Measurements from ENCODE around the gene MRPL51.

Gene MRPL51

DNA sequence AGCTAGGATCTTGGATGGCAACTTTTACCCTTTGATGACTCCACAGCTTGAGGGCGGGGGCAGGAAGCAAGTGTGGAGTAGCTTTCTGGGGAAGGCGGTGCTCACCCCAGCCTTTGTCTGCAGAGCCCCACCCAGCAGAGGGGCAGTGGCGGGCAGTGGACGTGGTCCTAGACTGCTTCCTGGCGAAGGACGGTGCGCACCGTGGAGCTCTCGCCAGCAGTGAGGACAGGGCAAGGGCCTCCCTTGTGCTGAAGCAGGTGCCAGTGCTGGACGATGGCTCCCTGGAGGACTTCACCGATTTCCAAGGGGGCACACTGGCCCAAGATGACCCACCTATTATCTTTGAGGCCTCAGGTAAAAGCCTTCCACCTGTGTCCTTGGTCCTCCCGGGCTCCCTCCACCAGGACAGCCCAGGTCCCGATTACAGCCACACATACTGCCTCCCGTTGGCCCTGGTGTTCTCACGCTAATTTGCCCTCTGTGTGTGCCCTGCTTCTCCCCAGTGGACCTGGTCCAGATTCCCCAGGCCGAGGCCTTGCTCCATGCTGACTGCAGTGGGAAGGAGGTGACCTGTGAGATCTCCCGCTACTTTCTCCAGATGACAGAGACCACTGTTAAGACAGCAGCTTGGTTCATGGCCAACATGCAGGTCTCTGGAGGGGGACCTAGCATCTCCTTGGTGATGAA, 40.0 kb downstream of the MRPL51 start:
- peak overlapping the region; percentile 90 for H3K27ac ChIP-seq
- no peak for DNase-seq (ENCODE audit: low spot score)
- CTCF ChIA-PET = interaction anchor here (0.6 to 1.3 kb wide), 3 partner anchors 13 to 29 kb away, joined by 3 read pairs; no protein-coding TSS in a partner anchor
- POLR2A ChIA-PET (ENCODE audit: low non-redundant PET) = no interaction called here
- TF ChIP-seq, protein P1, sequence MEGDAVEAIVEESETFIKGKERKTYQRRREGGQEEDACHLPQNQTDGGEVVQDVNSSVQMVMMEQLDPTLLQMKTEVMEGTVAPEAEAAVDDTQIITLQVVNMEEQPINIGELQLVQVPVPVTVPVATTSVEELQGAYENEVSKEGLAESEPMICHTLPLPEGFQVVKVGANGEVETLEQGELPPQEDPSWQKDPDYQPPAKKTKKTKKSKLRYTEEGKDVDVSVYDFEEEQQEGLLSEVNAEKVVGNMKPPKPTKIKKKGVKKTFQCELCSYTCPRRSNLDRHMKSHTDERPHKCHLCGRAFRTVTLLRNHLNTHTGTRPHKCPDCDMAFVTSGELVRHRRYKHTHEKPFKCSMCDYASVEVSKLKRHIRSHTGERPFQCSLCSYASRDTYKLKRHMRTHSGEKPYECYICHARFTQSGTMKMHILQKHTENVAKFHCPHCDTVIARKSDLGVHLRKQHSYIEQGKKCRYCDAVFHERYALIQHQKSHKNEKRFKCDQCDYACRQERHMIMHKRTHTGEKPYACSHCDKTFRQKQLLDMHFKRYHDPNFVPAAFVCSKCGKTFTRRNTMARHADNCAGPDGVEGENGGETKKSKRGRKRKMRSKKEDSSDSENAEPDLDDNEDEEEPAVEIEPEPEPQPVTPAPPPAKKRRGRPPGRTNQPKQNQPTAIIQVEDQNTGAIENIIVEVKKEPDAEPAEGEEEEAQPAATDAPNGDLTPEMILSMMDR (conservative IDR thresholded peaks at IDR 0.05; ENCODE audit: low read depth) = no peak

GRCh38 chr12:6452245-6452943, 40.7 kb downstream of the MRPL51 start:
- TF ChIP-seq, protein P1 (conservative IDR thresholded peaks at IDR 0.05; ENCODE audit: low read depth) = no peak
- ChIA-PET POLR2A (ENCODE audit: low non-redundant PET) (interaction anchor here (0.6 kb wide), 1 partner anchor 248 kb away, joined by 6 read pairs; no protein-coding TSS in a partner anchor), CTCF (interaction anchor here (0.6 to 1.2 kb wide), 3 partner anchors 16 to 85 kb away, joined by 3 to 4 read pairs (median 3); no protein-coding TSS in a partner anchor)
- H3K27ac ChIP-seq = peak overlapping the region; percentile 90
- no peak for DNase-seq (ENCODE audit: low spot score)

DNA sequence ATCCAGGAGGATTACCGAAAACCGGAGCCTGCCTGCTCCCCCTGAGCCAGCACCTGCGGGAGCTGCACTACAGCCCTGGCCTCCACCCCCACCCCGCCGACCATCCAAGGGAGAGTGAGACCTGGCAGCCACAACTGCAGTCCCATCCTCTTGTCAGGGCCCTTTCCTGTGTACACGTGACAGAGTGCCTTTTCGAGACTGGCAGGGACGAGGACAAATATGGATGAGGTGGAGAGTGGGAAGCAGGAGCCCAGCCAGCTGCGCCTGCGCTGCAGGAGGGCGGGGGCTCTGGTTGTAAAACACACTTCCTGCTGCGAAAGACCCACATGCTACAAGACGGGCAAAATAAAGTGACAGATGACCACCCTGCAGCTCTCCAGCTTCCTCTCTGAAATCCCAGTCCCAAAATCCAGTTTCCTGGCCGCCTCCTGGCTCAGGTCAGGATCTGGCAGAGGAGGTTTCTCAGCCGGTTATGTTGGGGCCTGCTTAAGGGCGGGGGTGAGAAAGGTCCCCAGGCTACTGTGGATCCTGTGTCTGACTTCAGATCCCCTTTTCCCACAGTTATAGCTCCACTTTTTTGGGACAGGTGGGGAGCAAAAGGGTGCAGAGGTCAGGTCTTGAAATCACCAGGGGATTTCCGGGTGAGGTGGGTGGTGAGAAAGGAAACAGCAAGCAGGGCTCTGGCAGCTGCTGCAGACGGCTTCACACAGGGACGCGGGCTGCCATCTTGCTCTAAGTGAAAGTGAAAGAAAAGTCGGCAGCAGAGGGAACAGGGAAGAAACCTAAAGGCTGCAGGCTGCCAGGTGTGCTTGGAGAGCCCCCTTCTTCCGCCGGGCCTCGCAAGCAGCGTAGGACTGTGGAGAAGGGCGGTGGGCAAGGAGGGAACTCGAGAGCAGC, 41.5 kb downstream of the MRPL51 start, which contains the start of gene TAPBPL:
TSS of gene TAPBPL (plus strand) at position 695 of the 897 bp plus-strand sequence. CDS start 207 bp downstream, outside the sequence.
- ChIA-PET CTCF (interaction anchor here (0.6 to 1.2 kb wide), 5 partner anchors 11 to 86 kb away, joined by 3 to 4 read pairs (median 3); no protein-coding TSS in a partner anchor), POLR2A (ENCODE audit: low non-redundant PET) (interaction anchor here (0.5 to 0.7 kb wide), 4 partner anchors 62 to 249 kb away, joined by 4 to 11 read pairs (median 5); no protein-coding TSS in a partner anchor)
- TF ChIP-seq, protein P1 (conservative IDR thresholded peaks at IDR 0.05; ENCODE audit: low read depth) = no peak
- DNase-seq (ENCODE audit: low spot score) = peak; percentile 66
- peak within 1 kb of the TSS; percentile 90 for H3K27ac ChIP-seq

DNA sequence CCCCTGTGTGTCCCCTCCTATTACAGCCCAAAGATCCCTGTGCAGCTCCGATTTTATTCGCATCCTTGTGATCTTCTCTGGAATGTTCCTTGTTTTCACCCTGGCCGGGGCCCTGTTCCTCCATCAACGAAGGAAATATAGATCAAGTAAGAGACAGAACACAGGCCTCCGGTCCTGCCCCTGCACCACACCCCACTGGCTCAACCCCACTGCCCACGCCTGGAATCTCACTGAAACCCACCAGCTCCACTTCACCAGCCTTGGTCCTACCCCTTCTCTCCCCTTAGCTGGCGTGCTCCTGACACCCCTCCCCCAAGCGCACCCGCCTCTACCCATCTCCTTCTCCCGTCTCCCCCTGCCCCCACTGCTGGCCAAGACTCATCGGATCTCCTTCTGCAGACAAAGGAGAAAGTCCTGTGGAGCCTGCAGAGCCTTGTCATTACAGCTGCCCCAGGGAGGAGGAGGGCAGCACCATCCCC, 42.2 kb downstream of the MRPL51 start:
- ChIA-PET POLR2A (ENCODE audit: low non-redundant PET) (no interaction called here), CTCF (interaction anchor here (0.6 to 1.4 kb wide), 3 partner anchors 12 to 31 kb away, joined by 3 read pairs; no protein-coding TSS in a partner anchor)
- no peak for DNase-seq (ENCODE audit: low spot score)
- TF ChIP-seq, protein P1 (conservative IDR thresholded peaks at IDR 0.05; ENCODE audit: low read depth) = no peak
- peak overlapping the region; percentile 90 for H3K27ac ChIP-seq

DNA sequence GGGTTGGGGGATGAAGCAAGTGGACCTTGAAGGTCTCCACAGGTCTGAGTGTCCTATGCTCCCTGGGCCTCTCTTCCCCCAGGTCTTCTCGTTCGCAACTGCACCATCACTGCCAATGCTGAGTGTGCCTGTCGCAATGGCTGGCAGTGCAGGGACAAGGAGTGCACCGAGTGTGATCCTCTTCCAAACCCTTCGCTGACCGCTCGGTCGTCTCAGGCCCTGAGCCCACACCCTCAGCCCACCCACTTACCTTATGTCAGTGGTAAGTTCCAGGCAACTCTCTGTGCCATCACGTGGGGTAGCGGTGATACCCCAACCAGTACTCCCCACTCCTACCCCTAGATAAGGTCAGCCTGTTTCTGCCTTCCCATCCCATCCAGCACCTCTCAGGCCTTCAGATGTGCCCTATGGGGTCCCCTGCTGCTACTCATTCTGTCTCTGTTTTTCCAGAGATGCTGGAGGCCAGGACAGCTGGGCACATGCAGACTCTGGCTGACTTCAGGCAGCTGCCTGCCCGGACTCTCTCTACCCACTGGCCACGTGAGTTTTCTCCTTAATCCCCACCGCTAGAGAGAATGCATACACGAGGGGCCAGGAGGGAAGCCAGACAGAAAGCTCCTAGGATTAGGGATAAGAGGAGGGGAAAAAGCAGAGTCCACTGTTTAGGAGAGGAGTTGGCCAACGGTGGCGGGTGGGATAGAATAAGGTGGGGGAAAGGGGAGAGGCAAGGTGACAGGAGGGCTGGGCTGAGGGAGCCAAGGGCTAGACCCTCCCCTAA, 42.8 kb downstream of the MRPL51 start:
- CTCF ChIA-PET = interaction anchor here (0.6 to 1.4 kb wide), 3 partner anchors 15 to 103 kb away, joined by 3 read pairs; no protein-coding TSS in a partner anchor
- H3K27ac ChIP-seq = peak overlapping the region; percentile 90
- TF ChIP-seq, protein P1 (conservative IDR thresholded peaks at IDR 0.05; ENCODE audit: low read depth) = no peak
- no peak for DNase-seq (ENCODE audit: low spot score)
- POLR2A ChIA-PET (ENCODE audit: low non-redundant PET) = no interaction called here

Measured in RWPE1 (cell line).